NCI-H1417 treated with DMSO at 0.1 percent for 48 hours (cell line): ENCODE results near the gene SLCO2A1.
"Not testable (repeated sequence)": the region's sequence is repeated elsewhere in the genome, so short reads cannot be mapped to it uniquely, and the experiment has no call there.

ENCODE experiments used
- DNase-seq: peaks from one replicate; lab custom pipeline; 2025; lab: John Stamatoyannopoulos, UW

Gene SLCO2A1

DNA sequence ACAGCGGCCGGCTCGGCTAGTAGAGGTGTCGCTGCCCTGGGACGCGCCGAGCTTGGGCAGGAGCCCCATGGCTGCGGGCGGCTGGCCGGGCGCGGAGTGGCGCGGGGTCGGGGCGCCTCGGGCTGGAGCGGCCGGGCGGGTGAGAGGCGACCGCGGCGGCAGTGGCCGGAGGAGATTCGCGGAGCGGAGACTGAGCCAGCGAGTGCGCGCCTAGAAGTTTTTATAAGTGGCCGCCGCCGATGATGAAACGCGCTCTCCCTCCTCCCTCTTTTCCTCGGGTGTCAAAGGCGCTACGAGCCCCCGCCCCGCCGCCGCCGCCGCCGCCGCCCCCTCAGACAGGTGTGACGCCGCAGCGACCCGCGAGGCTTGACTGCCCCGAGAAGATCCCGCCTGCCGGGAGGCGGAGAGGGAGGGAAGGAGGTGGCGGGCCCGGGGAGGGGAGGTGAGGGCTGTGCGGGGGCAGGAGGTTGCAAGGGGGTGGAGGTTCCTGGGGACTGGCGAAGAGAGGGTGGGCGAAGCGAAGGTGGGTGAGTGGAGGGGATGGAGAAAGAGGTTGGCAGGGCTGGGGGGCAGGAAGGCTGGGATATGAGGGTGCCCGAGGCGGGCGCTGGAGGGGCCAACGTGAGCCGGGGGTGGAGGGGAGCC lies at the start of gene SLCO2A1:
SLCO2A1 (minus strand) TSS at position 192 of the 645 bp plus-strand sequence; CDS start at position 69, 123 bp downstream.
- DNase-seq, result no peak

GRCh38 chr3:134079111-134079547 lies 49.4 kb upstream of the SLCO2A1 start:
- DNase-seq, result no peak

DNA sequence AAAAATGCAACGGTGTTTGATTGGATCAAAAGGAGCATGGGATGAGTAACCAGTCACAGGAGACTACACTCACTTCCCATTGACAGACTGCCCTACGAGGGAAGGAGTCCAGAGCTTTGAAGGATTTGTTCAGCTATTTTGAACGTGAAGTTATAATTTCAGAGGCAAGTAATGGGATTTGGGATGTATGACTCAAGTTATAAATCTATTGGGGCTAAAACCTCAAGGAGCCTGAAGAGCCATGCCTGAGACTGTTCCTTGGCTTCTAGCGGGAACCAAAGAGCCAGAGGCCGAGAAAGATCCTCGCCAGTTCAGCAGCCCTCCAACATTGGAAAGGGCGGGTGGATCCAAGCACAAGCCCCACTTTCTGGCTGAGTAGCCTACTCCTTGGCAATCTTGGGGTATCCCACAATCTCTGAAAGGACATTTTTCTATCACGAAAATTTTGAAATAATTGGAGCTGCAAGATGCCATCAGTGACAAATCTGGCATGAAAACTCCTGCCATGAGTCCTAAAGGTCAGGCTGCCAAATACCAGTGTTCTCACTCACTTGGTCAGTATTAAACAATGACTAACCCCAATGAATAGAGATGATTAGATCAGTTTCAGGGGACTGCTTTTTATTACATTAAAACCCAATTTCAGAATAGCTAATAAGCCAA lies 48.6 kb upstream of the SLCO2A1 start:
- DNase-seq, result no peak

GRCh38 chr3:134077649-134078161 lies 48.0 kb upstream of the SLCO2A1 start:
- no peak for DNase-seq

GRCh38 chr3:134076851-134077250 lies 47.1 kb upstream of the SLCO2A1 start:
- no peak for DNase-seq

DNA sequence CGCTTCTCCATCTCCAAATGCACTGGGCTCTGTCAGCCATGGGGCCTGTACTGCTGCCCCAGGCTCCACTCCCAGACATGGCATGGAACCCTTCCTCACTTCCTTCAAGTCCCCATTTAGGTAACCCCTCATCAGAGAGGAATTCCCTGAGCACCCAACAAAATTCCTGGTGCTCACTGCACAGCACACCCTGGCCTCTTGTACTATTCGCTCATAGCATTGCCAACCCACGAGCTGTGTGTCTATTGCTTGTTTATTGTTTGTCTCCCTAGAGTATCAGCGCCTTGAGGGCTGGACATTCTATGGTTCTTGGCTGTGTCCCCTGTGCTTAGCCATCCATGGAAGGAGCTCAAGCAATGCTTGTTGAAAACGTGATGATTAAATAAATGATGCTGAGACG lies 46.1 kb upstream of the SLCO2A1 start:
- no peak for DNase-seq

DNA sequence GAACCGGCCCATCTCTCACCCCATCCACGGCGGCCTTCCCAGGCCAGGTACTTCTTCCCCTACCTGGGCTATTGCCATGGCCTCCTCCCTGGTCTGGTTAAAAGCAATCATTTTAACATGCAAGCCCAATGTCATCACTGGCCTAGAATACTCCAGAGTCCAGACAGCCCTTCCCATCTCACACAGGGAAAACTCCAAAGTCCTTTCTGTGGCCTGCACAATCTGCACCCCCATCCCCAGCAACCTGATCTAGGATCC lies 45.8 kb upstream of the SLCO2A1 start:
- no peak for DNase-seq

DNA sequence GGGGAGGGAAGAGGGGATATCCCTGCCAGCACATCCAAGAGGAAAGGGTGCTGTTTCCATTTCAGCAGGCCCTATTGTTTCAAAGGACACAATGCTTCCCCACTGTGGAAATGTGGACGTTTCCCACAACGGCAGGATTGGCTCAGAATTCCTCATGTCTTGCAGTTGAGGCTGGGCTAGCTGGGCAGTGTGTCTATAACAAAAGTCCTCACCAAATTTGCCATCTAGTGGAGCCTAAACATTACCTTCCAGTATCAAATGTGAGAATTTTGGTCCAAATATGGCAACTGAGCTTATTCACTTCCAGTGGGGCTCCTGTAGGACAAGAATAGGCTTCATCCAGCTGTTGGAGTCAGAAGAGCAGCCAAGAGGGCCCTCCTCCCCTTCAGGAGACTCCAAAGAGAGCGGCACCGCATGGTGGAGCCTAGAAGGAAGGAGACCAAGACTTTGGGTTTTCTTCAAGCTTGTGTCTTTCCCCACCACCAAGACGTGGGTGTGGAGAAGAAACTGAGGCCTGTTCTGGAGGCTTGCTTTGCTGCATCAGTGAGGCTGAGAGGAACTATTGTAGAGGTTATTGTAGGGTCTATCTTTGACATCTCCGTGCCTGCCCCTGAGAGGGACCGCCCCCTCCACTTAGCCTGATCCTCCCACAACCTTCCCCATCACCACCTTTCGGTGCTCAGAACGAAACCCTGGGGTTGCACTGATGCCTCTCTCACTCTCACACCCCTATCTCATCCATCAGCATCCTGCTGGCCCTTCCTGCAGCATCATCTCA lies 45.3 kb upstream of the SLCO2A1 start:
- DNase-seq, result no peak

DNA sequence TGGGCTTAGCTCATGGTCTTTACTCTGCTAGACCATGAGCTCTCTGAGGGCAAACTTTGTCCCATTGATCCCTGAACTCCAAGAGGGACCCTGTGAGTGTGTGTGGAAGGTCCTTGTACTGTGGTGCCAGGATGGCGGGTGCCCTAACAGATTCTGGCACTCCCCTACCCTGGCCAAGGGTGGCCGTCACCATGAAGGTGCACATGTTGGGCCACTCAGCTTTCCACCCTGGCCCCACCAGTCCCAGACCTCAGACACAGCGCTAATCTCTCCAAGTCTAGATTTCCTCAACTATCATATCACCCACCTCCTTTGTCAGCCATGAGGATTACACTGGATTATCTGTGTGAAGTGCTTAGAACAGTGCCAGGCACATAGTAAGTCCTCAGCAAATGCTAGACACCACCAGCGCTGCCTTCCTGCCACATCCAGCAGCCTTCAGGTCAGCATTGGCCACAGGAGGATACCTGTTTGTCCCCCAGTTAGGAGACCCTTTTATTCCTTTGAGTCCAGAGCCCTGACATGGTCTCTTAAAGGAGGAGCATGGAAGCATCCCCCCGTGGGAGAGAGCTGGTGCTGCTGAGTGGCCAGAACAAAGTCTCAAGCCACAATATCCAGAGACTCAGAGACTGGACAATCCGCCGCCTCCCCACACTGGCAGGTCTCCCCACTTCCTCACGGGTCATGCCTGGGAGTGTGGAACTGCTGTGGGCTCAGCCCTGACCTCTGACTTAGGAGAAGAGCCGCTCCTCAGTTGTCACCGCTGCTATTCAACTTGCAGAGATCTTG lies 44.5 kb upstream of the SLCO2A1 start:
- no peak for DNase-seq

DNA sequence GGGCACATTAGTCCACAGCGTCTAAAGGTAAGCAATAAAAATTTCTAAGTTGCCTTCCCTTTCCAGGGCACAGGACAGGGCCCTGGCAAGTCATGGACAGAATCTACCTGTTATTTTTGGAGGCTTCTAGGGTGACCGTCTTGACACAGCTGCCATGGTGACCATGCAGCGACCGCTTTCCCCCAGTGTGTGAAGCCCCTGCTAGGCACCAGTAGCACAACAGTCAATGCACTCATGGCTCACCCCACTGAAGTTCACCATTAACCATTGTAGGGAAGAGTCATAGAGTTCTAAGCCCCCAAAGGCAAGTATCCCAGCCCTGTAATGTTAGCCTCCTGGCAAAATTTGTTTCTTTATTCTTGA lies 43.8 kb upstream of the SLCO2A1 start:
- no peak for DNase-seq

- DNase-seq, result no peak
These were observed 43.3 kb upstream of the SLCO2A1 start for GRCh38 chr3:134072881-134073582.

DNA sequence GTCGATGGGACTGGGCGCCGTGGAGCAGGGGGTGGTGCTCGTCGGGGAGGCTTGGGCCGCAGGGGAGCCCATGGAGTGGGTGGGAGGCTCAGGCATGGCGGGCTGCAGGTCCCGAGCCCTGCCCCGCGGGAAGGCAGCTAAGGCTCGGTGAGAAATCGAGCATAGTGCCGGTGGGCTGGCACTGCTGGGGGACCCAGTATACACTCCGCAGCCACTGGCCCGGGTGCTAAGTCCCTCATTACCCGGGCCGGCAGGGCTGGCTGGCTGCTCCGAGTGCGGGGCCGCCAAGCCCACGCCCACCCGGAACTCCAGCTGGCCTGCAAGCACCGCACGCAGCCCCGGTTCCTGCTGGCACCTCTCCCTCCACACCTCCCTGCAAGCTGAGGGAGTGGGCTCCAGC lies 40.6 kb upstream of the SLCO2A1 start:
- not testable (repeated sequence) for DNase-seq

DNA sequence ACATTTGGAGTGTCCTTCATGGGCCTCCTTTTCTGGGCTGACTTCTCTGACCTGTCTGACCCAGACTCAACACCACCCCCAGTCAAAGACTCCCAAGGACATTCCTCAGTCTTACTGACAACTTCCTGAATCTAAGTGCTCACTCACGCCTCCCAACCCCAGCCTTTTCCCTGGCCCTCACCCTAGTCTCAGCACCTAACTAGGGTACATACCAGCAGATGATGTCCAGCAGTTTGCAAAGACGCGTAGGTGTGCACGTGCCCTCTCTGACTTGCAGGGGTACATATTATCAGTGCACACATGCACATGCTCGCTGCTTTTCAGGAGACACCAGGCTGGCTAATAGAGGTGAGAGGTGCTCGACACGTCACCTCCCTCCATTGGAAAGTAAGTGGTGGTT lies 38.7 kb upstream of the SLCO2A1 start:
- no peak for DNase-seq

- DNase-seq, result no peak
These were observed 37.9 kb upstream of the SLCO2A1 start for GRCh38 chr3:134067531-134068161.

- DNase-seq, result no peak
These were observed 37.2 kb upstream of the SLCO2A1 start for GRCh38 chr3:134066651-134067530.

DNA sequence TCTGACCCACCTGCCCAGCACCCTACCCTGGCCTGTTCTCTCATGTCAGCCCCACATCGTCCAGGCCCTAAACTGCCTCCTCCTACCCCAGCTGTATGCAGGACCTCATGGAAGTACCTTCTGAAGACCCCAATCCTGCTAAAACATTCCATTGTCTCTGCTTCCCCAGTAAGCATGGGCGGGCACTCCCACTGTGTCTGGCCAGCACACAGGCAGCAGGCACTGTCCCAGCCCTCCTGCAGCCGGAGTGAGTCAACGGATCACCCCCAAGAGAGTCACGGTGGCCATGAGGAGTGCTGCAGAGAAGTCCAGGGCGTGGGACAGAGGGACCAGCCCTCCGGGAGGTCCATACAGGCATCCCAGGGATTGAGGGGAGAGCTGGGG lies 36.4 kb upstream of the SLCO2A1 start:
- DNase-seq, result no peak

- DNase-seq, result no peak
These were observed 35.8 kb upstream of the SLCO2A1 start for GRCh38 chr3:134065252-134066157.

DNA sequence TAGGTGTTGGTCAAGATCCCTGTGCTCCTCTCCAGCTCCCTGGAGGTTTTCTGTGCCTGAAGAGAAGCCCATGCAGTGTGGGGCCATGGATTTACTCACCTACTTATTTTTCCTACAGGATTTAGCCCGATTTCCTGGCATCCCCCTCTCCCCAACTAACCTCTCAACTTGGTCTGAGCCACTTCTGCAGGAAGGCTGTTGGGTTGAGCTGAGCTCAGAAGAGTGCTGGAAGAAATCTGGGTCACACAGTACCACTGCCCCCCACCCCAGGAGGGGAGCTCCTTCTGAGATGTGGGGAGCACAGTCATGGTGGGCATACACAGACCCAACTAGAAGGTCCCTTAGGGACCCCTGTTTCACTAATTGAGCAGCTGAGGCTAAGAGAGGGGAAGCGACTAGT lies 34.4 kb upstream of the SLCO2A1 start:
- no peak for DNase-seq

DNA sequence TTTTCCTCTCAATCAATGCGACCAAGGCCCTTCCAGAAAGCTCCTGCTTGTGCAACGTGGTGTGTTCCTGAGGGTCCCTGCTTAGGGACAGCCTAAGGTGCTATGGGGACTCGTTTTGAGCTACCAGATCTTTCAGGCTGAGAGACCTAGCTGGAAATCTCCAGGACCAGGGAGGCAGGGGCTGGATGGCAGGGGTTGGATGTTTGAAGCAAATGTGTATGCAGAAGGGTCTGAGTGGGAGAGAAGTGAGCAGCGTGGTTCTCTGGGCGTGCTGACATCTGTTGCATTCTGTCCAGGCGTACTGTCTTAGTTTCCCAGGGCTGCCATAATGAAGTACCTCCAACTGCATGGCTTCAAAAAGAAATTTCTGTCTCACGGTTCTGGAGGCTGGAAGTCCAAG lies 31.7 kb upstream of the SLCO2A1 start:
- no peak for DNase-seq
